K562 (cell line): ENCODE data around the gene PPM1F. TPM values are rescaled to one million over a fixed set of nuclear protein-coding genes. Genes with fewer than 3 reads are reported as not detected.
A peak's percentile ranks its signal among the peaks of the same experiment; 100 is the strongest.

ENCODE experiments used
- ATF4 ChIP-seq: fragments of 450-650 bp; formaldehyde crosslinking; IDR thresholded peaks from 2 replicates; pipeline ENCODE4 v1.4.0; 2022; ENCODE audit warnings: mild to moderate bottlenecking, moderate library complexity
- CEBPG ChIP-seq, 3 experiments: fragments of 200-800 bp in 1 of 3; sonication (Bioruptor generic) in 1 of 3; sonication (generic) in 1 of 3; formaldehyde crosslinking in 1 of 3; IDR thresholded peaks in 2 of 3; conservative IDR thresholded peaks in 1 of 3; 2 replicates each; pipeline versions ENCODE4 v1.6.1 to v1.8.0; 2016 to 2022; ENCODE audit warnings: missing compliant biosample characterization in 2 of 3, missing genetic modification characterization in 2 of 3, mild to moderate bottlenecking in 1 of 3, missing genetic modification reagents in 1 of 3
- CREM ChIP-seq: IDR thresholded peaks from 2 replicates; pipeline ENCODE4 v1.6.1; 2014; ENCODE audit warnings: antibody characterized with exemption, low read depth
- E2F6 ChIP-seq, 2 experiments: IDR thresholded peaks; 2 replicates each; pipeline ENCODE4 v1.6.1; 2011; ENCODE audit warnings: borderline replicate concordance in 1 of 2, control low read depth in 1 of 2, low read depth in 1 of 2, low read length in 1 of 2, mild to moderate bottlenecking in 1 of 2, mixed read lengths in 1 of 2, moderate library complexity in 1 of 2; ENCODE audit not compliant: insufficient read depth in 1 of 2, insufficient read length in 1 of 2, poor library complexity in 1 of 2, severe bottlenecking in 1 of 2; ENCODE audit errors: extremely low read depth in 1 of 2
- EP400 ChIP-seq: fragments of 450-650 bp; IDR thresholded peaks from 2 replicates; pipeline ENCODE4 v1.6.1; 2017; ENCODE audit warnings: antibody characterized with exemption, mild to moderate bottlenecking, moderate library complexity
- MBD2 ChIP-seq: sonication (generic); IDR thresholded peaks from 2 replicates; pipeline ENCODE4 v1.6.1; 2016; ENCODE audit warnings: low read depth, borderline replicate concordance
- PHF21A ChIP-seq: fragments of 450-650 bp; IDR thresholded peaks from 2 replicates; pipeline ENCODE4 v1.6.1; 2017; ENCODE audit warnings: low read depth, borderline replicate concordance
- PML ChIP-seq: IDR thresholded peaks from 2 replicates; pipeline ENCODE4 v1.6.1; 2012; ENCODE audit warnings: low read length, inconsistent platforms
- RAD21 ChIP-seq, 2 experiments: fragments of 250-450 bp in 1 of 2; fragments of 450-650 bp in 1 of 2; sonication (Bioruptor Pico) in 1 of 2; formaldehyde crosslinking in 1 of 2; IDR thresholded peaks in 1 of 2; conservative IDR thresholded peaks in 1 of 2; 2 replicates each; pipeline versions ENCODE4 v1.4.0 to v1.8.0; 2020 to 2022; ENCODE audit warnings: mild to moderate bottlenecking in 2 of 2, moderate library complexity in 1 of 2
- RCOR1 ChIP-seq, 2 experiments: IDR thresholded peaks; 2 replicates each; pipeline ENCODE4 v1.6.1; 2012; ENCODE audit warnings: low read depth in 2 of 2, low read length in 2 of 2, borderline replicate concordance in 1 of 2, improper control_type of control experiment in 1 of 2
- SETDB1 ChIP-seq: IDR thresholded peaks from one replicate; pipeline ENCODE4 v1.6.1; 2012; ENCODE audit warnings: low read length, control low read depth, inconsistent platforms
- THAP12 ChIP-seq: fragments of 250-450 bp; sonication (Bioruptor Pico); IDR thresholded peaks from 2 replicates; pipeline ENCODE4 v1.9.0; 2021; ENCODE audit warnings: mild to moderate bottlenecking, inconsistent platforms
- USF2 ChIP-seq: sonication (generic); formaldehyde crosslinking; IDR thresholded peaks from 2 replicates; pipeline ENCODE4 v1.5.0; 2020; ENCODE audit warnings: missing genetic modification reagents
- ZNF23 ChIP-seq: fragments of 250-450 bp; sonication (Bioruptor Pico); IDR thresholded peaks from 2 replicates; pipeline ENCODE4 v1.4.0; 2020; ENCODE audit warnings: mild to moderate bottlenecking
- ZNF347 ChIP-seq: fragments of 450-650 bp; formaldehyde crosslinking; IDR thresholded peaks from 2 replicates; pipeline ENCODE4 v1.4.0; 2020; ENCODE audit warnings: low read depth, mild to moderate bottlenecking, moderate library complexity
- ZNF830 ChIP-seq: fragments of 250-450 bp; sonication (Bioruptor Pico); IDR thresholded peaks from 2 replicates; pipeline ENCODE4 v1.5.0; 2021; ENCODE audit warnings: mild to moderate bottlenecking
- polyA plus RNA-seq, 8 experiments: library from polyadenylated mRNA; depleted of rRNA in 4 of 8; stranded (reverse) in 5 of 8; unstranded in 3 of 8; fragments of >200 nt; fragmentation: Nextera tagmentation in 2 of 8; fragmentation: Illumina TruSeq in 1 of 8; extraction: Ambion mirVana in 2 of 8; extraction: Trizol in 1 of 8; gene quantifications; 2 replicates each; pipeline versions ENCODE4 v1.2.1 to v1.2.3, GENCODE V29; 2011 to 2014; ENCODE audit warnings: inconsistent platforms in 1 of 8, missing spikeins in 1 of 8
- total RNA-seq, 7 experiments: library from RNA; depleted of rRNA in 6 of 7; stranded (reverse); fragments of >200 nt in 6 of 7; fragmentation: Illumina TruSeq in 2 of 7; extraction: Trizol in 2 of 7; gene quantifications; 2 replicates each; pipeline versions ENCODE4 v1.2.1 to v1.2.3, GENCODE V29; 2011 to 2021; ENCODE audit warnings: low replicate concordance in 1 of 7

The PPM1F gene
- total and polyA plus RNA-seq, 9 of the 15 experiments (the other 6 are each of a cell fraction or from before 2014, with no cell fraction given), result 2.1 to 159 (median 64.0) TPM

- TF ChIP-seq CEBPG (CRISPR knock-in tag; IDR thresholded peaks at IDR 0.05) (no peak), CEBPG (tag; conservative IDR thresholded peaks at IDR 0.05 in 1 of 2, IDR thresholded peaks at IDR 0.05 in 1 of 2) (no peak), ZNF347 (CRISPR knock-in tag) (no peak), CREM (no peak), ZNF23 (CRISPR knock-in tag) (no peak), RCOR1 (IDR thresholded peaks at IDR 0.05; ENCODE audit: borderline replicate concordance in 1 of 2, low read depth in 2 of 2, low read length in 2 of 2) (no peak), ATF4 (CRISPR knock-in tag) (no peak), PML (no peak), THAP12 (CRISPR knock-in tag) (0 out of 2 replicates have a peak, but pooled peaks have one; percentile 23), PHF21A (0 out of 2 replicates have a peak, but pooled peaks have one; percentile 4), E2F6 (IDR thresholded peaks at IDR 0.05; ENCODE audit: borderline replicate concordance in 1 of 2, extremely low read depth in 1 of 2, insufficient read depth in 1 of 2, insufficient read length in 1 of 2, low read depth in 1 of 2, low read length in 1 of 2, poor library complexity in 1 of 2, severe bottlenecking in 1 of 2) (peak in 1 of 2 experiments; percentile 19), SETDB1 (peak; percentile 49), RAD21 (CRISPR knock-in tag; conservative IDR thresholded peaks at IDR 0.05 in 1 of 2, IDR thresholded peaks at IDR 0.05 in 1 of 2) (0 out of 4 replicates have a peak, but pooled peaks of 1 of the 2 experiments have one; percentile 13), MBD2 (no peak), ZNF830 (CRISPR knock-in tag) (0 out of 2 replicates have a peak, but pooled peaks have one; percentile 64), EP400 (no peak), USF2 (CRISPR knock-in tag) (0 out of 2 replicates have a peak, but pooled peaks have one; percentile 5)
Observed at GRCh38 chr22:21915624-21916308, 36.9 kb downstream of the PPM1F start (continued).
